ENCODE results near the gene TXNDC11. TPM values are rescaled to one million over a fixed set of nuclear protein-coding genes. Genes with fewer than 3 reads are reported as not detected.

The TXNDC11 gene
- total RNA-seq, 4 donors from 2014 or later: 27.7 to 47.8 (median 40.0) TPM

DNA sequence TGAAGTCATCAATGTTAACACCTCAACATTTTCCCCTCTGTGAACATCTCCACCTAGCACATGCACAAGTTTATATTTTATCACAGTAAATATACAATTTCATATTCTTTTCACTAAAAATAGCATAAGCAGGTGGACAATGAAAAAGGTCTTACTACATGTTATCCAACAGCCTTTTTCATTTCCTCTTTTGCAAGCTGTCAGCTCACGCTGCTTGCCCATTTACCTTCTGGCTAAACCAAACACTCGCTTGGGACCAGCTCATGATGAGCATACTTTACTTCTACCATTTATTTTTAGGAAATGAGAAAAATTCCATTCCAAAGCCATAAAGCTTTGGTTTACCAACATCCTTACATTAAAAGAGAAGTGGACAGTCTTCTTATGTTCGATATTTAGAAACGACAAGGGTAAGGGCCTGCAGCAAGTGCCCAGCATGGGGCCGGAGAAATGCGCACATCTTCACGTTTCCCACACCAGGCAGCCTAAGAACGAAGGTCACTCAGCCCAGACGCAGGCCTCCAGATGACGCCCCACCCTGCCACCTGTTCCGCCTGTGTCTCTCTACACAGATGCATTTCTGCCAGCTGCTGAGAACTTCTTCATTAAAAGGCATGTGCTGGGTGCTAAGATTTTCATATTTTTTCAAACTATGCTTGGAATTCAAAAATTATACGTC, 60.5 kb downstream of the TXNDC11 start:
- WGBS, 2 donors: 86 to 87% methylated on average over 12 of the region's 12 CpGs
- DNase-seq (ENCODE audit: low spot score in 2 of 2): peak in 1 of 2 donors; percentile 68
- H3K4me3 ChIP-seq (ENCODE audit: low read depth, poor library complexity, severe bottlenecking): no peak overlapping the region
- TF ChIP-seq POLR2A (IDR thresholded peaks at IDR 0.05): no peak
- TF ChIP-seq, protein P1, sequence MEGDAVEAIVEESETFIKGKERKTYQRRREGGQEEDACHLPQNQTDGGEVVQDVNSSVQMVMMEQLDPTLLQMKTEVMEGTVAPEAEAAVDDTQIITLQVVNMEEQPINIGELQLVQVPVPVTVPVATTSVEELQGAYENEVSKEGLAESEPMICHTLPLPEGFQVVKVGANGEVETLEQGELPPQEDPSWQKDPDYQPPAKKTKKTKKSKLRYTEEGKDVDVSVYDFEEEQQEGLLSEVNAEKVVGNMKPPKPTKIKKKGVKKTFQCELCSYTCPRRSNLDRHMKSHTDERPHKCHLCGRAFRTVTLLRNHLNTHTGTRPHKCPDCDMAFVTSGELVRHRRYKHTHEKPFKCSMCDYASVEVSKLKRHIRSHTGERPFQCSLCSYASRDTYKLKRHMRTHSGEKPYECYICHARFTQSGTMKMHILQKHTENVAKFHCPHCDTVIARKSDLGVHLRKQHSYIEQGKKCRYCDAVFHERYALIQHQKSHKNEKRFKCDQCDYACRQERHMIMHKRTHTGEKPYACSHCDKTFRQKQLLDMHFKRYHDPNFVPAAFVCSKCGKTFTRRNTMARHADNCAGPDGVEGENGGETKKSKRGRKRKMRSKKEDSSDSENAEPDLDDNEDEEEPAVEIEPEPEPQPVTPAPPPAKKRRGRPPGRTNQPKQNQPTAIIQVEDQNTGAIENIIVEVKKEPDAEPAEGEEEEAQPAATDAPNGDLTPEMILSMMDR (IDR thresholded peaks at IDR 0.05): no peak
- intact Hi-C loops (cut with DNase I; ENCODE audit: low total_unique reads): no loop called here

DNA sequence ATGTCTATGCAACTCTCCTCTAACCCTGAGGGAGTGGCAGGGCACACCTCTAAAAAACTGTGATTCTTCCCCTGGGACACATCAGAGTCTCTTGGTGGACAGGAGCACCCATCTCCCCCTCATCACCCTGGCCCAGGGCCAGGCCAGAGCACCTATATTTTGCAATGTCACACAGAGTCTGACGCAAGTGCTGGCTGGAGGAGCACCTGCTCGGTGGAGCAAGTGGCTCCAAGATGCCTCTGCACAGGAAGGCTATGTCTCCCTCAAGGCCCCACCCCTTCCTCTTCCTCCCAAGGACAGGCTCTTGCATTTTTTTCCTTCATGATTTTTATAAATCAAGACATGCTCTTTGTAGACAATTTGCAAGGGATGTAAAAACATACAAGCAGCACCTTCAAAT, 61.1 kb downstream of the TXNDC11 start:
- H3K4me3 ChIP-seq (ENCODE audit: low read depth, poor library complexity, severe bottlenecking): no peak overlapping the region
- 31 to 40% methylated on average over 2 of the region's 2 CpGs for WGBS, 2 donors
- intact Hi-C loops (cut with DNase I; ENCODE audit: low total_unique reads): no loop called here
- TF ChIP-seq, protein P1 (IDR thresholded peaks at IDR 0.05): no peak
- no peak for TF ChIP-seq POLR2A (IDR thresholded peaks at IDR 0.05)
- DNase-seq (ENCODE audit: low spot score in 2 of 2): peak in 1 of 2 donors; percentile 72

DNA sequence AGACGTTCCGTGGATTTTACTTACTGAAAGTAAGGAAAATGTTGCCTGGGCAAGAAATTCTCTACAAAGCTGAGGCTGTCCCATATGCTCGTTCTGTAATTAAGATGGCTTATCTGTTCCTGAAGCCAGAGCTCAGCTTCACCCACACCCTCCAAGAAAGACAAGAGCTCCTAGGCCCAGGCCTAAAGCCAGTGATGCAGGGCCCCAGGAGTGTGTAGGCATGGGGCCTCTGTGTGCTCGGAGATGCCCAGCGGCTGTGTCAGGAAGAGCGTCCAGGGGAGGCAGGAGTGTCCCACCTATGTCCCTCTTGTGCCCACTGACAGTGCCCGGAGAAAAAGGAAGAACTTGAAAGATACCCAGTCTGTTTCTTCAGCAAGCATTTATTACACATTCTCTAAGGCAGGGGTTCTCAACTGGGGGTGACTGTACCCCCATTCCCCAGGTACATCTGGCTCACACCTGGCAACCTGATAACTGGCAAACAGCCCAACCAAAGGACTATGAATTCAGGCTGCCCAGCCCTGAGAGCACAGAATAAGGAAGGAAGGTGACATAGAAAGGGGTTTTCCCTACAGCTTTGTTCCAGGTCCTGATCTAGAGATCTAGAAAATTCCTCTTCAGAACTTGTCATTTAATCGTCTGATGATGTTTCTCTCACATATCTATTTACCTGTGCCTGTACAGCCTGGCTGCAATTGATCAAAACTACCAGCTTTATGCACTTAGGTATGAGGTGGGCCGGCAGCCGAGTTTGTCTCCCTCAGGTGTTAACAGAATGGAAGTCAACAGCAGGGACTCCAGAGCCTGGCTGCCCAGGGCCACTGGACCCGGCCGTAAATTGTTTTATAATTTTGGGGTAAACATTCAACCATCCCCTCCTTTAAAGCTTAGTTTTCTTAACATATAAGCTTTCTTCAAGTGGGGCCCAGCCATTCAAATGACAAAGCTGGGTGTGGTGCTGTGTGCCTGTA, 62.4 kb downstream of the TXNDC11 start:
- H3K4me3 ChIP-seq (ENCODE audit: low read depth, poor library complexity, severe bottlenecking): no peak overlapping the region
- intact Hi-C loops (cut with DNase I; ENCODE audit: low total_unique reads): no loop called here
- peak in 1 of 2 donors; percentile 18 for DNase-seq (ENCODE audit: low spot score in 2 of 2)
- 80 to 85% methylated on average over 12 of the region's 12 CpGs for WGBS, 2 donors
- TF ChIP-seq POLR2A (IDR thresholded peaks at IDR 0.05): no peak
- TF ChIP-seq, protein P1 (IDR thresholded peaks at IDR 0.05): no peak

DNA sequence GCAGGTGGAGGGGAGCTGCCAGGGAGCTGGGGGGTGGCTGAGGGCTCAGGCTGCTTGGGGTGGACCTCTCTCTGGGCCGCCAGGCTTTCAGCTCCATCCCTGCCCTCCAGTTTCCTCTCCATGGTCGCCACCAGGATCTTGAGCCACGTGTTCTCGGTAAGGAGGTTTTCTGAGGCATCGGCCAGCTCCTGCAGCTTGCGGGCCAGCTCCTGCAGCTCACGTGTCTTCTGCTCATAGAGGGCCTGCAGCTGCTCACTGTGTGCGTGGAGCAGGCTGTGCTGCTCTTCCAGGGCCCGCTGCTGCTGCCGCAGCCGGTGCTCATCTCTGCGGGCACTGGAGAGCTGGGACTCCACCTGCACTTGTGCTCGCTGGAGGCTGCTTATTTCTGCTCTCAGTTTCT, 63.4 kb downstream of the TXNDC11 start:
- DNase-seq (ENCODE audit: low spot score in 2 of 2): no peak
- intact Hi-C loops (cut with DNase I; ENCODE audit: low total_unique reads): no loop called here
- no peak overlapping the region for H3K4me3 ChIP-seq (ENCODE audit: low read depth, poor library complexity, severe bottlenecking)
- TF ChIP-seq, protein P1 (IDR thresholded peaks at IDR 0.05): no peak
- no peak for TF ChIP-seq POLR2A (IDR thresholded peaks at IDR 0.05)
- 83 to 87% methylated on average over 13 of the region's 13 CpGs for WGBS, 2 donors

DNA sequence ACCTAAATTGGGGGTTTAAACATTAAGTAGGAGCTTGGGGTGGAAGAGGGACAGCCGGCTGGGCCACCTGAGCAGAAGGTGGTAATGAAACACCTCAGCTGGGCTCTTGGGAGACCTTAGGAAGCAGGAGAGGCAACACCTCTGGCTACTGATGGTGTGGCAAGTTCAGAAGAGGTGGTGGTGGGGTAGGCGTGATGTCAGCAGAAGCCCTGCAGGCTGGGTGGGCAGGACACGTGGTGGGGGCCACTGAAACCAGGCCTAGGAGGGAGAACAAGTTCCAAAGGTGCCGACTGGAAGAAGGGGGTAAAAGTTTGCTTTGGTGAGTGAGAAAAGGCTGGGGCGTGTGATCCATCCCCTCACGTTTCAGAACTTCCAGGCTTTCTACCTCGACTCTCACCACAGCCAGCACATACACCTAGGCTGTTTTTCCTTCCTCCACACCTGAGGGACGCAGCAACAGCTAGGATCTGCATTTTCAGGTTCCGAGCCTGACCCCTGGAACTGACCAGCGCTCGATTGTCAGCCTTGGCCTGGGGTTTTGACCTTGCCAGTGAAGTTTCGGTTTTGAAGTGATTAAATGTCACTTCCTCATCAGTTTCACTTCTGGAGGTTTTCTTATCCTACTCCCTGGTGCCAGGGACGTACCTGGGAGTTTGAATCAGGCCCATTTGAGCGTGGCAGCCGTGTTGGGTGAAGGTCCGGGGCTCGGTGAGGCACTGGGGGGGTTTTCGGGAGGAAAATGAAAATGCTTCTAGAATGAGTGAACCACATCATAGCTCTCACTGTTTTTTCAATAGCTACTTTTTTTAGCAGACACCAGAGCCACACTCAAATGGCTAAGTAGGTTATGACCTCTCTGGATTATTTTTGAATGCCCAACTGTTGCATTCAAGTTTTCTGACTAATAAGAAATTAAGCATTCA, 64.4 kb downstream of the TXNDC11 start:
- 74 to 77% methylated on average over 18 of the region's 18 CpGs for WGBS, 2 donors
- no peak overlapping the region for H3K4me3 ChIP-seq (ENCODE audit: low read depth, poor library complexity, severe bottlenecking)
- DNase-seq (ENCODE audit: low spot score in 2 of 2): no peak
- intact Hi-C loops (cut with DNase I; ENCODE audit: low total_unique reads): no loop called here
- TF ChIP-seq, protein P1 (IDR thresholded peaks at IDR 0.05): no peak
- TF ChIP-seq POLR2A (IDR thresholded peaks at IDR 0.05): no peak

Measured in lower leg skin (tissue), 4 donors.